ELF-1 (cell line): ENCODE results near the gene FAM199X.

Experiments
- DNase-seq: peaks from one replicate; pipeline ENCODE4 v3.0.0-alpha.2; 2016; ENCODE audit warnings: low read depth, low spot score

Gene FAM199X

DNA sequence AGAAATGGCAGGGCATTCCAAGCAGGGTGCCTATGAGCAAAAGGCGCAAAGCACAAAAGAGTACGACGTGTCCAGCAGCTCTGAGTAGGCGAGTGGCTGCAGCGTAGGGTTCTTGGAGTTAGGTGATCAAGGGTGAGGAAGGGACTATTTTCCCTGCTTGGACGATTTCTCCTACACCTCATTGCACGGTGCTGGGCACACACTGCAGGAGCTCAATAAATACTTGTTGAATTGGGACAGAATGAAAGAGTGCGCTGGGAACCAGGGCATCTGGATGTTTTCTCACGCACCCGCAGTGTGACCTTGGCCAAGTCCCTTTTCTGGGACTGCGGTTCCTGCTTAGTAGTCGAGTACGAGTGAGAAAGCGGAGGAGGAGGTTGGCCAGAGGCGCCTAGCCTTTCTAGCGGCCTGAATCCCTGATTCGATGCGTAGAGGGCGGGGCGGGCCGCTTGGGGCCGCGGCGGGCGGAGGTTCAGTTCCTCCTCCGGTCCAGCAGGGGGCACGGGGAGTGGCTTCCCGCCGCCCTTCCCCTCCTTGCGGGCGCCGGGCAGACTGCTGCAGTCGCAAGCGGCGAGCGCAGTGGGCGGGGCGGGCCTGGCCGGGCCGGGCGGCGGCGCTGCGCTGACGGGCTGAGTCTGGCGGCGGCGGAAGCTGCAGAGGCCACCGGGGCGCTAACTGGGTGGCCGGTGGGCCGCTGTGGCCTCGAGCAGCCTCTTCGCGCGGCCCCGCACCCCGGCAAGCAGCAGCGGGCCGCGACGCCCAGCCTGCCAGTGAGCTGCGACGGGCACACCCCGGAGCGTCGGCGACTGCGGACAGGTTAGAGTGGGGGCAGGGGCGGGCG, at the start of gene FAM199X:
FAM199X (plus strand) TSS at position 560 of the 841 bp plus-strand sequence. CDS start 333 bp downstream, outside the sequence.
- DNase-seq = peak; percentile 98

- no peak for DNase-seq
Observed at GRCh38 chrX:104117759-104118158, 48.5 kb upstream of the FAM199X start.

- DNase-seq = no peak
Observed at GRCh38 chrX:104118765-104119164, 47.5 kb upstream of the FAM199X start.

GRCh38 chrX:104122829-104123228, 43.4 kb upstream of the FAM199X start:
- DNase-seq = no peak

DNA sequence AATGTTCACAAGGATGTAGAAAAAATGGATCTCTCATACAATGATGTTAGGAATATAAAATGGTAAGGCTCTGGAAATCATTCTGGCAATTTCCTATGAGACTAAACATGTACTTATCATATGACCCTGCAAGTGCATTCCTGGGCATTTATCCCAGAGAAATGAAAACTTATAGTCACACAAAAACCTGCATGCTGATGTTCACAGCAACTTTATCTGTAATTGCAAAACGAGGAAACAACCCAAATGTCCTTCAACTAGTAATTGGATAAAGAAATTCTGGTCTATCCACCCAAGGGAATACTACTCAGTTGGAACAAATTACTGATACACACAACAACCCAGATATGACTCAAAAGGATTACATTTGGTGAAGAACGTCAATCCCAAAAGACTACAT, 39.4 kb upstream of the FAM199X start:
- no peak for DNase-seq

- no peak for DNase-seq
Observed at GRCh38 chrX:104130808-104131207, 35.4 kb upstream of the FAM199X start.

- DNase-seq = no peak
Observed at GRCh38 chrX:104134583-104135261, 31.5 kb upstream of the FAM199X start.

- DNase-seq = no peak
Observed at GRCh38 chrX:104135677-104136076, 30.6 kb upstream of the FAM199X start.

DNA sequence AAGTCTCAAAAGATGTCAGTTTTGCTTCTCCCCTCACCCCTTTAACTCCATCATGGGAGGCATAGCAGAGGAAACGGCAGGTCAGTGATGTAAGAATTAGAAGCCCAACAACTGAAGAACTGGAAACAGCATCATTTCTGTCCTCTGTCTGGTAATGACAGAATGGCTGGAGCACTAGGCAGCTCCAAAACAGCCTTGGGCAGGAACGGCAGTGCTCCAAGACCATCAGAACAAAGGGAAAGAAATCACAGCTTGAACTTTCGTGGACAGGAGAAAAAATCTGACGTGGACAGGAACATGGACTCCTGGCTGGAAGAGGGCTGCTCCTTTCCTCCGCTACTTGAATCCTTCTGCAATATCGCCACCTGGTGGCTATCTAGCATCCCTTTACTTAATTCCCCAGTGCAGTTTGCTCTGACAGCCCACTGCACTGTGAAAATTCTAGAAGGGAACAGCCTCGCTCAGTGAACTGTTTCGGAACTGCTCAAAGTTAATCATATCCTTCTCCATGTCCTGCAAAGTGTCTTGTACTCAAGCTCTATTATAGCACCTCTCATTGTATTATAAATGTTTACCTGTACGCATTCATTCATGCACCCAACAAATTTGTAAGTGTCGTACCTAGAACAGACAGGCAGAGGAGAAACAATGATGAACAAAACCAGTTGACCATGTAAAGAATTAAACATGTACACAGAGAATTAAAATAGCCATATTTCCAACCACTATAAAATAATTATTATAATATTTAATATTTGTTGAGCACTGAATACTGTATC, 29.8 kb upstream of the FAM199X start:
- peak; percentile 75 for DNase-seq

DNA sequence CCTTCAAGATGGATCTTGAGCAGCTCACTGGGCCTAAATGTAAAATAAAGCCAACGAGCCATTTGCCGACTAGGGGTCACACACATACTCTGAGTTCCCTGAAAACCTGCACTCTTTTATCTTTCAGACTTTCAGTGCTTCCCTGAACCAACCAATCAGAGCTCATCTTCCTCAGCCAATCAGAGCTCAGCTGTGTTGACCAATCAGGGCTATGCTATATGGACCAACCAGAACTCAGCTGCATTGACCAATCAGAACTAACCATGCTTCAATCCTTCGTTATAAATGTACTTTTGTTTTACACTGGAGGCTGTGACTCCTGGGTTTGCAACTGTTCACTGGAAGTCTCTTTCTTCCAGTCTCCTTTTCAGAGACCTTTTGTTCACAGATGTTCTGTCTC, 28.8 kb upstream of the FAM199X start:
- no peak for DNase-seq

DNA sequence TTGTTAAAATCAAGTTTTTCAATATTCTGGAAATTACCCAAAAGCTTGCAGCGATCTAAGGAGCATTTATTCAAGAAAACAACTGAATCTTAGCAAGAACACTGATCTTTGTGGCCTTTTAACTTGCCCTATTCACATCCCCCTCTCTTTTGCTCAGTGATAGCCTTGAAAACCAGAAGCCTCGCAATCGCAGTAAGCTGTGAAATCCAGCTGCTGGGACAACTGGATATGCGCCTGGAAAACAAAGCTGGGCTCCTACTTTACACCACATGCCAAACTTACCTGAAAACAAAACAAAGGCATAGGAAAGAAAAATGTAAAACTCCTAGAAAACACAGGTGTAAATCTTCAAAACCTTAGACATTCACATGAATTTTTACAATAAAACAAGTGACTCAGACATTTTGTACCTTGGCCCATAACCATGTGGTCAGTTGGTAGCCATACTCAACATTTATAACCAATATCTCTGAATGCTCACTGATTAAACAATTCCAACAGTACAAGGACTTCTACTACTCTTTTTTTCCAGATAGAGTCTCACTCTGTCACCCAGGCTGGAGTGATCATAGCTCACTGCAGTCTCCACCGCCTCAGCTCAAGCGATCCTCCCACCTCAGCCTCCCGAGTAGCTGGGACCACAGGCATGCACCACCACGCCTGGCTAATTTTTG, 25.0 kb upstream of the FAM199X start:
- no peak for DNase-seq

DNA sequence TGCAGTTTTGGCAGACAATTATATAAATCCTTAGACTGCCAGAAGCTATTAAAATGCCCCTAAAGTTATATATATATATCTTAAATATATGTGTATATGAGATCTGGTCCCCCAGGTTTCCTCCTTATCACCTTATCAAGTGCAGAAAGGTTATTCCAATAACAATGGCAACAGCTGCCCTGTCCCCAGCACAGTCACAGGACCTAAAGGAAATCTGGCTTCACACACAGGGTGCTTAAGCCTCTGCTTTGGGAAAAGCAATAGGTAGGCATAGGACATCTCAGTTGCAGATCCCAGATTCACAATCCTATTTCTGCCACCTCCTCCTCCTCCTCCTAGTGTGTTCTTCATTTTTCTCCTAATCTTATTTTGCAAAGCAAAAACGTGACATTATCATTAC, 15.2 kb upstream of the FAM199X start:
- no peak for DNase-seq

DNA sequence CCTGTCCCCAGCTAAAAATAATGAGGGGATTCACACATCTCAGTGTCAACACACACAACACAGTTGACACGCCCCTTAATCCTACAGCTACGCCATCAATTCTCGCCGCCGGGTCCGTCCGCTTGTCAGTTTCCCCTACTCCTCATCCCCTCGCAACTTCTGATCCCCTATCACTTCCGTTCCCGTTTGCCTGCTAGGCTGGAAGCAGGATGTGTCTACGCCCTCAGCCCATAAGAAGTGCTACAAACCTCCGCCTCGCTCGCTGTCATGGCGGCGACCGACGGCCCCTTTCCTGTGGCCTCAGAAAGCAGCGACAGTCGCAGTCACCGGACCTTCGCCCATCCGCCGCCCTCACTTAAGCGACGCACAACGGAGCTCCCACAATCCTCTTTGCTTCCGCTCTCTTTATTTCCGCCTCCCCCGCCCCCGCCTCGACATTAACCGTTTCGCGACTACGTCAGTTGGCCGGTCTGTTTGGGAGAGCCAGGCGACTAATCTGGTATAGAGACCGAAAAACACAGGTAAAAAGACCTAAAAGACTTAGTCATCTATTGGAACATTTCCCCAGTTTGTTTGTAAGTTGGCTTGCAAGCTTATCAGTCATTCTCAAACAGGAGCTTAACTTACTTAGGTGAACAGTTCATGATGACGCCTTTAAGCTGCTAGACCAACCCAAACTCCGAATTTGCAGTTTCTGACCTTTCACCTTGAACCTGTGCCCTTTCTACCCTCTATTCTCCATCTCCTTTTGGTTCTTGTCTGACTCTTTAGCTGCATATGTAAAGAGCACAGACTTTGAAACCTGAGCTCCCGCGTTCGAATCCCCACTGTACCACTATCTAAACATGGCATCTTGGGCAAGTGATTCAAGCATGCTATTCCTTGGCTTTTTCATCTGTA, 9.4 kb upstream of the FAM199X start, which contains the start of gene SLC25A53:
SLC25A53 (minus strand) TSS at position 380 of the 900 bp plus-strand sequence. CDS start 51,752 bp downstream, outside the sequence.
- DNase-seq = peak; percentile 98

- DNase-seq = no peak
Observed at GRCh38 chrX:104166735-104167436, 633 bp downstream of the FAM199X start.

DNA sequence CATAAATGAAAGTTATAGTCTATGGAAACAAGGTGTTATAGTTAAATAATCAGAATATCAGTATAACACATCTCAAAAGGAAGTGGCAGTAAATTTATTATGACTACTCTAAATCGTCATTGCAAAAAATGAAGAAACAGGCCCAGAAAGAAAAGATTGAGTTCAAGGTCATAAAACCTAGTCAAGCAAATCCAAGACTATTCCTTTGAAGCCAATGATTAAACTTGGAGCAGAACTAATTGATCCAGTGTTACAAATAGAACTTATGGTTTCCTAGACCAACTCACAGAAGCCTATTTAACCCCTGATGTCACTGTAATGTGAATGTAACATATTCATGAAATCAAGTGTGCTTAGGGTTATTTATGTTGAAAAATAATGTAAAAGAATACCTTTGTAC, 1.9 kb downstream of the FAM199X start:
- no peak for DNase-seq

- no peak for DNase-seq
Observed at GRCh38 chrX:104172121-104172520, 5.9 kb downstream of the FAM199X start.

GRCh38 chrX:104172788-104173187, 6.5 kb downstream of the FAM199X start:
- DNase-seq = no peak

GRCh38 chrX:104173841-104174240, 7.6 kb downstream of the FAM199X start:
- no peak for DNase-seq

DNA sequence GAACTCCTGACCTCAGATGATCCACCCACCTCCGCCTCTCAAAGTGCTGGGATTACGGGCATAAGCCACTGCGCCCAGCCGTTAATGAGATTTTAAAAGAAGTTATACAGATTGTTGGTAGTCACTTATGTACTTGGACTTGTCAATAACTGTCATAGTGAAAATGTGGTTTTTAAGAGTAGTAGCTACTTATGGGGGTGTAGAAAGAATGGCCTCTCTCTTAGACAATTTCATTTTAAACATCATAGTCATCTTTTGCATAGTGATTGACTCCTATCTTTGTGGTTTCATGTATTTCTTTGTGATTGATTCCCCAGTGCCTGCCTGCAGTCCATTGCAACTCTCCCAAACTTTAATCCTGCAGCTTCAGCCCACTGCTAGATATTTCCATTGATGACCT, 17.4 kb downstream of the FAM199X start:
- no peak for DNase-seq

DNA sequence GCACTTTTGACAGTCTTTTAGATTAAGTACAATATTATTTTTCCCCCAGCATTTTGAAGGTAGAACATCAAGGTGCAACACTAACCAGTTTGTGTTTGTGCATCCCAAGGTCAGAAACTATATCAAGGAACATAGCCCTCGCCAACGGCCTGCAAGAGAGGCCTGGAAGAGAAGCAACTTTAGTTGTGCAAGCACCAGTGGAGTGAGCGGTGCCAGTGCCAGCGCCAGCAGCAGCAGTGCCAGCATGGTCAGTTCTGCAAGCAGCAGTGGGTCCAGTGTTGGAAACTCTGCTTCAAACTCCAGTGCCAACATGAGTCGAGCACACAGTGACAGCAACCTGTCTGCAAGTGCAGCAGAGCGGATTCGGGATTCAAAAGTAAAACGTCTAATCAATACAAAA, 21.7 kb downstream of the FAM199X start:
- no peak for DNase-seq
